ENCODE results near the gene TUBGCP6.
A peak's percentile ranks its signal among the peaks of the same experiment; 100 is the strongest.
"Not testable (repeated sequence)": the region's sequence is repeated elsewhere in the genome, so short reads cannot be mapped to it uniquely, and the experiment has no call there.

Gene TUBGCP6

GRCh38 chr22:50210378-50211139 lies 34.3 kb downstream of the TUBGCP6 start:
- no peak for DNase-seq (ENCODE audit: low read depth in 2 of 2)

- DNase-seq (ENCODE audit: low read depth in 2 of 2): peak; percentile 17 to 23
Measured at GRCh38 chr22:50209893-50210292, 34.9 kb downstream of the TUBGCP6 start.

- no peak for DNase-seq (ENCODE audit: low read depth in 2 of 2)
Measured at GRCh38 chr22:50208939-50209892, 35.6 kb downstream of the TUBGCP6 start.

DNA sequence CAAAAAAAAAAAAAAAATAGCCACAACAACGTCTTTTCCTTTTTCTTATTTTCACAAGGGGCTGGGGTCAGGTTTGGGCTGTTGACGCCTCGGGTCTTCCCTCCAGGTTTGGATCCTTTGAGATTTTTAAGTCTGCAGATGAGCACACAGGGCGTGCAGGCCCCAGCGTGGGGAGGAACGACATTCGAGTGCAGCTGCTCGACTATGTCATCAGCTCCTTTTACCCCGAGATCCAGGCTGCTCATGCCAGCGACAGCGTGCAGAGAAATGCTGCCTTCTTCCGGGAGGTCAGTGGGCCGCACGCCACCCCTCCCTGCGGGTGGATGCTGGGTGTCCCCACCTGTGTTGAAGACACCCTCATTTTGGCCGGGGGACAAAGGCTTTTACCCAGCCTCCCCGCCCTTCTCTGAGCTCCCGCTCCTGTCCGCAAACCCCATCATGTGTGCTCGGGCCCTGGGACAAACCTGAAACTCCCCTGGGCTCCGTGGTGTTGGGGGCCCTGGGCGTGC lies 36.3 kb downstream of the TUBGCP6 start:
- DNase-seq (ENCODE audit: low read depth in 2 of 2): no peak

- DNase-seq (ENCODE audit: low read depth in 2 of 2): no peak
Measured at GRCh38 chr22:50207383-50208140, 37.3 kb downstream of the TUBGCP6 start.

DNA sequence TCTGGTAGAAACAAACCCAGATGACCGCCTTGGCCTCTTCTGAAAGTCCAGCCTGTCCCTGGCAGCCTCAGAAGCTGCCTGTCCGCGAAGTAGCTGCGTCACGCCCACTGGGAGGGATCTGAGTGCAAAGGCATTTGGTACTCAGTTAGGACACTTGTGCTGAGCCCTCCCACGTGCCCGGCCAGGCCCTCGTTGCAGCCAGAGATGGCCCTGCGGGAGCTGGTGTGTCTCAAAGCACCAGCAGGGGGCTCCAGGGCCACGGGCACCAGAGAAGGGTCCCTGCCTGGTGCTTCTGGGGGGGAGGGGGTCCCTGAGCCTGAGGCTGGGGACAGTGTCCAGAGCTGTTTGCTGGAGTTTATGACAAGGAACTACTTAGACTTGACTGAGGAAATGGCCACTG lies 38.2 kb downstream of the TUBGCP6 start:
- DNase-seq (ENCODE audit: low read depth in 2 of 2): no peak

DNA sequence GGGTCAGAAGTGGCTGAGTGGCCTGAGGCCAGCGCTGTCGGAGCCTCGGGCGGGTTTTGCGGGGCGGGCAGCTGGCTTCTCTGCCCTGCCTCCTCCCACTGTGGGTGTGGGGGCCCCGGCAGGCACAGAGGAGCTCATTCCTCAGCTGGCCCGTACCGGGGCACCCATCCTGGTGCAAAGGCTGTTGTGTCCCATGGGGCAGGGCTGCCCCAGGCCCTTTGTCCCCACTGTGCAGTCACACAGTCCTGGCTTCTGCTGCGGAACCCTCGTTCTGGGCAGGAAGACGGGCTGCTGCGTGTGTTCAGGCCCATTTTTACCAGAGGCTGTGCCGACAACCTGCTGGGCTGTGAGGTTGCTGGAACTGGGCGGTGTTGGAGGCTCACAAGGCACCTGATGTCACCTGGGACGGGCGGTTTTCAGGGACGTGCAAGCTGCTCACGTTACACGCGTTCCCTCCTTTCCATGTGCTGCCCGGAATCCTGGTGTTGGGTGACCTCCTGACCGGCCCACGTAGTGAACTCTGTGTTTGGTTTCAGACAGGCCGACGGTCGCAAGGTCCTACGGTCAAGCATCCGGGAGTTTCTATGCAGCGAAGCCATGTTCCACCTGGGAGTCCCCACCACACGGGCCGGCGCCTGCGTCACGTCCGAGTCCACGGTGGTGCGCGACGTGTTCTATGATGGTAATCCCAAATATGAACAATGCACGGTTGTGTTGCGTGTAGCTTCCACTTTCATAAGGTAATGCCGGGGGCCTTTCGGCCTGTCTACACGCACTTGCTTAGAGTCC lies 38.8 kb downstream of the TUBGCP6 start:
- DNase-seq (ENCODE audit: low read depth in 2 of 2): no peak

GRCh38 chr22:50204998-50205397 lies 39.8 kb downstream of the TUBGCP6 start:
- not testable (repeated sequence) for DNase-seq (ENCODE audit: low read depth in 2 of 2)

- no peak for DNase-seq (ENCODE audit: low read depth in 2 of 2)
Measured at GRCh38 chr22:50204571-50204970, 40.3 kb downstream of the TUBGCP6 start.

DNA sequence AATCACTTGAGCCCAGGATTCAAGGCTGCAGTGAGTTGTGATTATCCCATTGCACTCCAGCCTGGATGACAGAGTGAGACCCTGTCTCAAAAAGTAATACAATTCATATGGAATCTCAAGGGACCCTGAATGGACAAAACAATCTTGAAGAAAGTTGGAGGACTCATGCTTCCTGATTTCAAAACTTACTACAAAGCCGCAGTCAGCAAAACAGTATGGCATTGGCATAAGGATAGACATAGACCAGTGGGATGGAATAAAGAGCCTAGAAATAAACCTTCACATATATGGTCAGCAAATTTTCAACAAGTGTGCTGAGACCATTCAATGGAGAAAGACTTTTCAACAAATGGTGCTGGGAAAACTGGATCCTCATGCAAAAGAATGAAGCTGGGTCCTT lies 41.5 kb downstream of the TUBGCP6 start:
- no peak for DNase-seq (ENCODE audit: low read depth in 2 of 2)

GRCh38 chr22:50202130-50202666 lies 42.6 kb downstream of the TUBGCP6 start:
- DNase-seq (ENCODE audit: low read depth in 2 of 2): no peak

DNA sequence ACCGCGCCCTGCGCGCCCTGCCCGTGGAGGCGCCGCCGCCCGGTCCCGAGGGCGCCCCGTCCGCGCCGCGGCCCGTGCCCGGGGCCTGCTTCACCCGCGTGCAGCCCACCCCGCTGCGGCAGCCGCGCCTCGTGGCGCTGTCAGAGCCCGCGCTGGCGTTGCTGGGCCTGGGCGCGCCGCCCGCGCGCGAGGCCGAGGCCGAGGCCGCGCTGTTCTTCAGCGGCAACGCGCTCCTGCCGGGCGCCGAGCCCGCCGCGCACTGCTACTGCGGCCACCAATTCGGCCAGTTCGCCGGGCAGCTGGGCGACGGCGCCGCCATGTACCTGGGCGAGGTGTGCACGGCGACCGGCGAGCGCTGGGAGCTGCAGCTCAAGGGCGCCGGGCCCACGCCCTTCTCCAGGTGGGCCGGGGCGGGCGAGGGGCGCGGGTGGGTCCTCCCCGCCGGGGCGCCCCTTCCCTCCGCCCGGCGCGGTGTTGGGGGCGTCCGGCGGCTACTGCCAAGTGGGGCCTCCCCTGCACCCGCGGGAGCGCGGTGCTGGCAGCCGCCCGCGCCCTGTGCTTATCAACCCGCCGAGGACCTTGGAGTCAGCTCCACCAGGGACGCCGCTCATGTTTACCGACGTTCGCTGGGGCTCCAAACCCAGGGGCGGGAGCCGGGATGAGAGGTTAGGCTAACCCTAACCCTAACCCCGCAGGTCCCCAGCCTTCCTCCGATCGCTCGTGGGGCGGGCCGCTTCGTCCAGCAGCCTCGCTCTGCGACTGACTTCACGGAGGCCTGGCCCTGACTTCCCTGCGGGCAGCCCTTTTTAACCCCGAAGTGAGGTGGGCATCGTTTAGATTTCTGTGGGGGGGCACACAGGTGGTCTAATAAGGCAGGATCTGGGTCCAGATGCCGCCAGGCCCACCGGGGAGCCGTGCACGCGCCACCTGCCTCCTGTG lies 43.4 kb downstream of the TUBGCP6 start:
- DNase-seq (ENCODE audit: low read depth in 2 of 2): no peak

GRCh38 chr22:50200461-50201190 lies 44.2 kb downstream of the TUBGCP6 start, which contains the start of gene SELENOO:
SELENOO (plus strand) TSS chr22:50201011; CDS start chr22:50201037, 26 bp downstream.
- DNase-seq (ENCODE audit: low read depth in 2 of 2): peak; percentile 59 to 62

DNA sequence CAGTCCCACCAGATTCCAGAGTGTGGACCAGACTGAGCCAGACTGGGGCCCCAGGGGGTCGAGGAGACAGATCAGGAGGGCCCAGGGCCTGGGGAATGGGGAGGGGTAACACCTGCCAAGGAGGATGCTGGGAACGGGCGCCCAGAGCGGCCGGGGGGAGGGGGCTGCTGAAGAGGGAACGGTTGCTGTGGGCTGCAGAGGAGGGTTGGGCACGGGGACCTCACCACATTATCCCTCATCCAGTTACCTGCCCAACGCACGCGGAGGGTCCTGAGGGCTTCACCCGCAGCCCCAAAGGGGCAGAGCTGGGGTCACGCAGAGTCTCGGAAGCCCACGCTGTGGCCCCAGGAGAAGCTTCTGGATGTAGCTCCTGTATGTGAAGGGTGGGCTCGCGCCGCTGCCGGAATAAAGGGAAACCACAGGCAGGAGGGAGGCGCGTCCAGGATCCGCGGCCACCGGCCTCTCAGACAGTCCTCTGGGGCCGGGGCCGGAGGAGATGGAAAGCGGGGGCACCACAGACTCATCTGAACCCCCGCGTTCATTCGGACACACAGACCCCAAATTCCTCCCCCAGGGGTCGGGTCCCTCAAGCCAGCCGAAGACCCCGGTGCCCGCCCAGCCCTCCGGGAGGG lies 44.9 kb downstream of the TUBGCP6 start:
- DNase-seq (ENCODE audit: low read depth in 2 of 2): no peak

GRCh38 chr22:50199251-50199721 lies 45.5 kb downstream of the TUBGCP6 start:
- DNase-seq (ENCODE audit: low read depth in 2 of 2): no peak

DNA sequence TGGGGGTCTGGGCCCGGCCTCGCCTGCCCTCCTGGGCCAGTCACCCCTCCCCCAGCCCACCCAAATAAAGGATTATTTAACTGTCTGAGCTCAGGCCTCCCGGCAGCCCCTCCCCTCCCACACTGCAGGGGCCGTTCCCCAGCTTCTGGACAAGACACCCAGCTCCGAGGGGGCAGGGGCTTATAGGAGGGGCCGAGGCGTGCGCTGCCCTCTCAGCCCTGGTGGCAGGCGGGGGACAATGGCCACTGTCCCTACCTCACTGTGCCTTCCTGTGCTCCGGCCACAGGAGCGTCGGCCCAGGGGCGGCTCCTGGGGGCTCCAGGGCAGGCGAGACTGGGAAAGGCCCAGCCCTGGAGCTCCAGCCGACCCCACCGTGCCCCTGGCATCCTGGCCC lies 46.2 kb downstream of the TUBGCP6 start:
- DNase-seq (ENCODE audit: low read depth in 2 of 2): no peak

DNA sequence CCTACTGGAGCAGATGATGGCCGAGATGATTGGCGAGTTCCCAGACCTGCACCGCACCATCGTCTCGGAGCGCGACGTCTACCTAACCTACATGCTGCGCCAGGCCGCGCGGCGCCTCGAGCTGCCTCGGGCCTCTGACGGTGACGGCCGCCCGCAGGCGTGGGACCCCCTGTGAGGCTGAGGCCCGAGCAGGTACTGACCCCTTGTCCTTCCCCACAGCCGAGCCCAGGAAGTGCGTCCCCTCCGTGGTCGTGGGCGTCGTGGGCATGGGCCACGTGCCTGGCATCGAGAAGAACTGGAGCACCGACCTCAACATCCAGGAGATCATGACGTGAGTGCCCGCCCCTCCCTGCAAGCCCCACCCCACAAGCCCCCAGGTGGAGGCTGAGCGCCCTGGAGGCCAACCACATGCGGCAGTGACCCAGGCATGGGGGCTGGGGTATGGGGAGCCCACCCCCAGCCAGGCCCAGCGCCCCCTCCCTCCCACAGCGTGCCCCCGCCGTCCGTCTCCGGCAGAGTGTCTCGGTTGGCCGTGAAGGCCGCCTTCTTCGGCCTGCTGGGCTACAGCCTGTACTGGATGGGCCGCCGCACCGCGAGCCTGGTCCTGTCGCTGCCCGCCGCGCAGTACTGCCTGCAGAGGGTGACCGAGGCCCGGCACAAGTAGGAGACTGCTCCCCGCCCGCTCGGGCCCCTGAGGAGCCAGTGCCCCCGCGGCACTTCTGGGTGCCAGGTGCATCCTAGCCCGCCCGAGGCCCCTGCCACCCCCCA lies 46.8 kb downstream of the TUBGCP6 start:
- DNase-seq (ENCODE audit: low read depth in 2 of 2): no peak
